Cardiac fibroblast (primary cell): Measurements from ENCODE around the gene EXOC6B.

Experiments used
- DNase-seq, 2 donors: peaks; one replicate each; pipeline versions ENCODE4 v3.0.0 to v3.0.0-alpha.2; 2010; ENCODE audit warnings: low read depth in 2 of 2
- H3K4me3 ChIP-seq, 2 donors: replicated peaks in 1 of 2; 1 replicate in 1 of 2; 2 replicates in 1 of 2; pipeline ENCODE4 v1.5.1; 2011; ENCODE audit warnings: low read depth in 2 of 2, low read length in 2 of 2, mild to moderate bottlenecking in 2 of 2, moderate library complexity in 1 of 2
- TF ChIP-seq, protein P1 (sequence below): IDR thresholded peaks from one replicate; pipeline ENCODE4 v1.5.1; 2011; ENCODE audit warnings: low read depth, mild to moderate bottlenecking, low read length, inconsistent platforms

EXOC6B gene

DNA sequence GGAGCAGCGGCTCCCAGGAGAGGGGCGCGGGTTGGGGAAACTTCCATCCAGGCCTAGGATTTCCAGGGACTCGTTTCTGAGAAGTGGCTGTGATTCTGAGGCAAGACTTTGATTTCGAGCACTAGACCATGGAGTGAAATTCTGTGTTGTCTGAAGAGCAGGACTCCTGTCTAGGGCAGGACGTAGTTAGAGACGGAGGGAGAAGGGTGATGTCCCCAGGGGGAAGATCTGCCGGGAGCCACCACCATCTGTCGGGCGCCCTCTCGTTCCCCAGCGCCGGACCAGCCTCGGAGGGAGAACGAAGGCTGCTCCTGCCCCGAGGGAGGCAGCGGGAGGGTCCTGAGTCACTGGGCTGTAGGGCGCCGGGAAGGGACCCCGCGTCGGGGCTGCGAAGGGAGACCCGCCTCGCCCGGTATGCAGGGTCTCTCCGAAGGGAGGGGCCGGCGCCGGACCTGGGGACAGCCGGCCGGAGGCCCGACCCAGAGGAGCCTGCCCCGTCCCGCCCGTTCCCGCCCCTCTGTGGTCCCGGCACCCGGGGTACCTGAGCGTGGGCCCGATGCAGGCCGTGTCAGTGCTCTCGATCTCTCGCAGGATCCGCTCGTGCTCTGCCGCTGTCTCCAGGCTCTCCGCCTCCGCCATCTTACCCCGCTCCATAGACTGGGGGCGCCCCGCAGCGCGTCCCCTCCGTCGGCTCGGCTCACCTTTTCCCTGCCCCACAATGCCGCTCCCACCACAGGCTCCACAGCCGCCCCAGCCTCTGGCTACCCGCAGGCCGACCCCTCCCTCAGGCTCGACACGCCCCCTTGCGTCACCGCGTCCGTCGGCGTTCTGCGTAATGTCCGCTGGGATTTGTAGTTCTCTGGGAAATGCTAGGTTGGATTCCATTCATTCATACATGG, at the start of gene EXOC6B:
TSS of gene EXOC6B (minus strand) at position 777 of the 899 bp plus-strand sequence.
- H3K4me3 ChIP-seq, result peak within 1 kb of the TSS; percentile 83 to 87
- DNase-seq, result peak; percentile 90 to 92
- TF ChIP-seq, protein P1, sequence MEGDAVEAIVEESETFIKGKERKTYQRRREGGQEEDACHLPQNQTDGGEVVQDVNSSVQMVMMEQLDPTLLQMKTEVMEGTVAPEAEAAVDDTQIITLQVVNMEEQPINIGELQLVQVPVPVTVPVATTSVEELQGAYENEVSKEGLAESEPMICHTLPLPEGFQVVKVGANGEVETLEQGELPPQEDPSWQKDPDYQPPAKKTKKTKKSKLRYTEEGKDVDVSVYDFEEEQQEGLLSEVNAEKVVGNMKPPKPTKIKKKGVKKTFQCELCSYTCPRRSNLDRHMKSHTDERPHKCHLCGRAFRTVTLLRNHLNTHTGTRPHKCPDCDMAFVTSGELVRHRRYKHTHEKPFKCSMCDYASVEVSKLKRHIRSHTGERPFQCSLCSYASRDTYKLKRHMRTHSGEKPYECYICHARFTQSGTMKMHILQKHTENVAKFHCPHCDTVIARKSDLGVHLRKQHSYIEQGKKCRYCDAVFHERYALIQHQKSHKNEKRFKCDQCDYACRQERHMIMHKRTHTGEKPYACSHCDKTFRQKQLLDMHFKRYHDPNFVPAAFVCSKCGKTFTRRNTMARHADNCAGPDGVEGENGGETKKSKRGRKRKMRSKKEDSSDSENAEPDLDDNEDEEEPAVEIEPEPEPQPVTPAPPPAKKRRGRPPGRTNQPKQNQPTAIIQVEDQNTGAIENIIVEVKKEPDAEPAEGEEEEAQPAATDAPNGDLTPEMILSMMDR, result no peak

DNA sequence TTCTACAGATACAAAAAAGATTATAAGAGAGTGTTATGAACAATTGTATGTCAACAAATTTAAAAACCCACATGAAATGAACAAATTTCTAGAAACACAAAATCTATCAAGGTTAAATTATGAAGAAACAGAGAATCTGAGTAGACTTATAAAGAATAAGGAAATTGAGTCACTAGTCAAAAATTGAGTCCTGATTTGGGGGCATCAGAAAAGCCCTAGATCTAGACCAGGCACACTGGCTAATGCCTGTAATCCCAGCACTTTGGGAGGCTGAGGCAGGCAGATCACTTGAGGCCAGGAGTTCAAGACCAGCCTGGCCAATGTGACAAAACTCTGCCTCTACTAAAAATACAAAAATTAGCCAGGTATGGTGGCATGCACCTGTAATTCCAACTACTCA, 46.0 kb upstream of the EXOC6B start:
- no peak for DNase-seq
- no peak overlapping the region for H3K4me3 ChIP-seq
- TF ChIP-seq, protein P1, result no peak

DNA sequence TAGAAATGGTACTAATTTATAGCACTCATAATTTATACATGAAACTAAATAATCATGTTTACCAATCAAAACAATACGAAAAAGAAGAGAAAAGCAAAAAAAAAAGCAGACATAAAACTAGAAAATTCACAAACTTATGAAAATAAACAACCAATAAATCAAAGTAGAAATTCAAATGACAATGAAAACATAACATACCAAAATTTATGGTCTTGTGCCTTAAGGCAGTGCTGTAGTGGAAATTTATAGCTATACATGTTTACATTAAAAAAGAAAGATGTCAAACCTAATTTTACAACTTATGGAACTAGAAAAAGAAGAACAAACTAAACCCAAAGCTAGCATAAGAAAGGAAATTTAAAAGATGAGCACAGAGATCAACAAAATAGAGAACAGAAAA, 45.2 kb upstream of the EXOC6B start:
- no peak for DNase-seq
- TF ChIP-seq, protein P1, result no peak
- no peak overlapping the region for H3K4me3 ChIP-seq

DNA sequence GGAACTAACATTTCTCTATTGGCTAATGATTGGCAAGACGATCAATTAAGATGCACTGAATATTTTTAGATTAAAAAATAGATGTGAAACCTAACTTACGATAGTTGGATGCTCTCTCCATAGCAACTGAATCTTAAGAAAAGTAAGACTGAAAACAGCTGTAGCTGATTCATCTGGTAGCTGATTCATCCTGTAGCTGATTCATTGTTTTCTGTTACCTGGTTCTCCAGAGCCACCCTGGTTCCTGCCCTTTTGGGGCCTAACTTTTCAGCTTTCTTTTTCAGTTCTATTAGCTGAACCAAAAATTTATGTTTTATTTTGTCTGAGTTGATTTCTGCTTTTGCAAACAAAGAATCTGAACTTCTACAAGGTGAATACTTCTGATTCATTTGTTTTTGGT, 38.7 kb upstream of the EXOC6B start:
- DNase-seq, result peak; percentile 22 to 87
- TF ChIP-seq, protein P1, result no peak
- no peak overlapping the region for H3K4me3 ChIP-seq

DNA sequence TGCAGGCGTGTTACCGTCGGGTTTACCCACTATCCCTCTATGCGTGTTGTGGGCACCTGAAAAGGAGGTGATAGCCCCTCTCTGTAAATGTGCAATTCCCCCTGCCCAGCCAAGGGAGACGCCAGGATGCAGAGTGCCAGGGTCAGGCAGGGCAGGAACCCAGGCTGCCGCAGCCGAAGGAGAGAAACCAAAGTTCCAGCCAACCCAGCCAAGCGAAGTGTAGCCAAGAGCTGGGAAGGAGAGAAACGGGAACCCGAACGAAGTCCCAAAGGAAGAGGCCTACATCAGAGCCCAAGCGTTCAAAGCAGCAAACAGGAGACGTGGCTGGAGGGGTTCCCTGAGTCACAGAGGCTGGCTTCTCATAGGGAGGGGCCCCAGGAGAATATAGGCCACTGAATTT, 37.2 kb upstream of the EXOC6B start:
- DNase-seq, result no peak
- TF ChIP-seq, protein P1, result no peak
- peak overlapping the region in 1 of 2 donors; percentile 21 for H3K4me3 ChIP-seq

DNA sequence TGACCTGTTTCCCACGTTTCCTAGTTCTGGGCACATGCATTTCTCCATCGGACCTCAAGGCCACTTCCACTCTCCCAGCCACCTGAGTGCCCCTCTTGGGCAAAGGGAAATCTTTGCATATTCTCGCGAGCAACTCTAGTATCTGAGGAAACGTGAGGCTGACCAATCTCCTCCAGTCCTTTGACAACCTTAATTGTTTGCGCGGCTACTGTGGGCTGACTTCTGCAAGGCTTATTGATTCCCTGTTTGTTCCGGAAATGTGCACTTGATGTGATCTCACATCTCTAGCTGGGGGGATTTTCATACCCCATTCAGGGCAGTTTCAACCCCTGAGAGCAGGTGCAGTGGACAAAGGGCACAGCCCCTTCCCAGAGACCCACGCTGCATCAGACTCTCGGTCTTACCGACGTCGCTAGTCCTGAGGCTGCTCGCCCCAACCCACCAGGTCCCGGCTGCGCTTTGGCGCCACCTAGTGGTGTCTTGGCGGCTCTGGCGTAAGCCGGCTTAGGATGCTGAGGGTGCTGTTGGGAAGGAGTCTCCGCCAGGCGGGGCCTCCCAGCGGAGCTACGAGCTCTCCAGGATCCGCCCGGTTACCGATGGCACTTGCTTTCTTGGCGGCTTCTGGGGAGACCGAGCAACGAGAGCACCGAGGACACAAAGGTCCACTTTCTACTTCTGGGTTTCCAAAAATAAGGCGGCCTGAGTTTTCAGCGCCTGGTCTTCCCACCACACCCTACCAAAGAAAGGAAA, 36.6 kb upstream of the EXOC6B start:
- peak overlapping the region; percentile 19 to 21 for H3K4me3 ChIP-seq
- peak; percentile 91 to 92 for DNase-seq
- TF ChIP-seq, protein P1, result peak; percentile 100
